OCI-M2 (cell line): ENCODE measurements around the gene SOX2.
"Not testable (repeated sequence)": the region's sequence is repeated elsewhere in the genome, so short reads cannot be mapped to it uniquely, and the experiment has no call there.

Experiments used
- DNase-seq: peaks from one replicate; lab custom pipeline; 2025; ENCODE audit not compliant: unreplicated experiment; lab: John Stamatoyannopoulos, UW

SOX2 gene

DNA sequence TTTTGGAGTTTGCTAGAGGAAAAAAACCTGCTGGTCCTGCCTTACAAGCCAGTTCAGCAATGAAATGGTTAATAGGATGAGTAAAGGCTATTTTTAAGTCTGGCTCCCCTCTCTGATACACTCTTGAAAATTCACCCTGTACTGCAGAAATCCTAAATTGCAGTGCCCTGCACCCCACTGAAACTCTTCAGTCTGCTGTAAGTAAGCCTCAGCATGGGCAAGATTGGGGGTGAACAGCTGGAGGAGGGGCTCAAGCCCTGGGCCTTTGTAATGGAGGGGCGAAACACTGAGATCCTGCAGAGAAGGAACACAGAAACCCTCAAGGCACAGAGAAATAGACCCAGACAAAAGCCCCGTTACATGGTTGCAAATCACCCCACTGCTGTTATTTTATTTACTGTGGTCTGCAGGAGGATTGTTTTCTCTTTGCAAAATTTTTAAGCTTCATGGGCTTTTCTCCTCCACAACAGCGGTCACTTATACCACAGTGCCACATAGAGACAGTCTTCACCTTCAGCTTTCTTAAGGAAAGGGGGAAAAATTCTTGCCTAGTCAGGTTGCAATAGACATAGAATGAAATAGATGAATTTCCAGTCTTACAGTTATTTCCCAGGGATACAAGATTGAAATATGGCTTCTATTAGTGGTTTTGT lies 45.0 kb downstream of the SOX2 start:
- no peak for DNase-seq

DNA sequence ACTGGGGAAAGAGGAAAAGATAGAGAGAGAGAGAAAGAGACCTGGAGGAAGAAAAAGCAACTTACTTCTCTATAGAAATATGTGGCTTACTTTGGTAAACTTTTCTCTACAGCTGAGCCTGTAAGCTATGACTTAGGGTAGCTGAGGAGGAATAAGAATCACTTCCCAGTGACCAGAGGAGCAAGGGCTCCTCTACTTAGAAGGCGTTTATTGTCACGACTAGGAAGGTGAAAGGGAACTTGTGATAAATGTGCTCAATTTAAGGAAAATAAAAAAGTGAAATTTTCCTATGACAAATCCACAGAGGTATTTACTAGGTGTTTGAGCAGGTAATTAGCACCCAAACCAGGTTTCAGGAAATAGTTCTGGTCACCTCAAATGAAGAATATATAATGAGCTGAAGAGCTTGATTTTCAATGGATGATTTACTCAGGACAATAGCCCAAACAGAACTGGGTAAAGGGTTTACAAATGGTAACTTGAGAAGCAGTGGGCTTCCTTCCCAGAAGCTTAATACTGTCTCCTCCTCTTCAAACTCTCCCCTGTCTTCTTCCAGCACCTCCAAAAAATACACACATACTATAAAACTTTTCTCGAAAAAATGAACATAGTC lies 46.1 kb downstream of the SOX2 start:
- DNase-seq: no peak

DNA sequence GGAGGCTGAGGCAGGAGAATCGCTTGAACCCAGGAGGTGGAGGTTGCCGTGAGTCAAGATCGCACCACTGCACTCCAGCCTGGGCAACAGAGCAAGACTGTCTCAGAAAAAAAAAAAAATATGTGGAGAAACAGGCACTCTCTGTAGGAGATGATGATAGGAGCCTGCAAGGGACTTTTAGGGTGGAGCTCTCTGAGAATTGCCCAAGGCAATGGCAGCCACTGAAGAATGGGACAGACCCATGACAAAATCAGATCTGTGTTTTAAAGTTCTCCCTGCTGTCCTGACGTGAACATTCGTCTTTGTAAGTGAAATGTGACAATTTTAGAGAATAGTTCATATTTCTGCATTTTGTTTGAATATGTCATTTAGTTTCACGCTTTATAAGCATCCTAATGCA lies 50.2 kb downstream of the SOX2 start:
- DNase-seq: no peak

DNA sequence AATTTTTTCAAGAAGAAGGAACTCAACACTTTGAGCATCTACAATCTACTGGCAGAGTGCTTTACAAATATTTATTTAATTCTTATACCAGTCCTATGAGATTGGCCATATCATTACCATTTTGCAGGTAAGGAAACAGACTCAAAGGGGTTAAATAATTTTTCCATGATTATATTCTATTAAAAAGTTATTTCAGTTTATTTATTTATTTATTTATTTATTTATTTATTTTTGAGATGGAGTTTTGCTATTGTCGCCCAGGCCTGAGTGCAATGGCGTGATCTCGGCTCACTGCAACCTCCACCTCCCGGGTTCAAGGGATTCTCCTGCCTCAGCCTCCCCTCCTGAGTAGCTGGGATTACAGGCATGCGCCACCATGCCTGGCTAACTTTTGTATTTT lies 52.3 kb downstream of the SOX2 start:
- DNase-seq: not testable (repeated sequence)
